ENCODE results near the gene ITGB1. TPM values are rescaled to one million over a fixed set of nuclear protein-coding genes. Genes with fewer than 3 reads are reported as not detected.

Gene ITGB1
- total and polyA plus RNA-seq, 2 of the 8 experiments (the other 6 are each of a cell fraction or from before 2014, with no cell fraction given): 82.7 to 321 TPM

DNA sequence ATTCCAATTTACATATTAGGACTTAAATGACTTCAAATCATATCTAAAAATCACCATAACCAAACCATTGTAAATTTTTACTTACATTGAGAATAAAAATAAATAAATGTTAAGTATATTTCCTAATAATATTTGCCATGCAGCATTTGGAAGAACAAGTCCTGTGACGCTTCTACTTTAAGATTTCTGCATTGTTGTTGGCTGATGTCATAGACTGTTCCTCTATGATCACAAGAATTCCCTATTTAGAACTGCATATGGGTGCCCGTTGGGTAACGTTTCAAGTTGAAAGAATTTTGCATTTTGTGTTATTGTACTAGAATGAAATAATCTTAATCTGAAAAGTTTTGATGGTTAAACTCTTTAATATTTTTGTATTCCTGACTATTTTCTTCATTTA, 5.1 kb upstream of the ITGB1 start:
- Histone ChIP-seq H3K9ac (replicated peaks in 1 of 4; ENCODE audit: extremely low read depth in 1 of 4, low read depth in 3 of 4, low read length in 3 of 4) (no peak overlapping the region), H4K91ac (replicated peaks; ENCODE audit: insufficient read length, low read length) (no peak overlapping the region), H2BK5ac (ENCODE audit: low read depth, low read length) (no peak overlapping the region), H3K27me3 (replicated peaks in 1 of 4; ENCODE audit: control insufficient read depth in 3 of 4, extremely low read depth in 1 of 4, insufficient read depth in 3 of 4, low read length in 3 of 4) (no peaks in the 10 kb centered on the region), H3K4me1 (replicated peaks in 1 of 4; ENCODE audit: control insufficient read depth in 3 of 4, insufficient read depth in 4 of 4, low read length in 3 of 4) (peaks cover 4 to 13% (median 8%) of the 10 kb centered on the region in 4 experiments; a peak in 5 of 7 replicates), H3K14ac (ENCODE audit: insufficient read length) (no peak overlapping the region), H3K56ac (replicated peaks; ENCODE audit: insufficient read length, low read depth, low read length) (no peak overlapping the region), H3K9me3 (ENCODE audit: insufficient read depth in 2 of 2, low read depth in 1 of 2, low read length in 1 of 2) (no peaks in the 10 kb centered on the region), H2BK20ac (ENCODE audit: low read length) (no peak overlapping the region), H3K23me2 (ENCODE audit: low read depth, low read length) (peaks cover 7% of the 10 kb centered on the region), H2AK5ac (ENCODE audit: low read depth, low read length) (no peak overlapping the region), H4K5ac (ENCODE audit: insufficient read length, low read depth, low read length) (no peak overlapping the region), H3K23ac (ENCODE audit: insufficient read length) (no peak overlapping the region), H3K79me1 (ENCODE audit: low read depth, low read length) (no peaks in the 10 kb centered on the region), H3K4me2 (ENCODE audit: insufficient read depth in 1 of 2, low read depth in 2 of 2, low read length in 2 of 2) (no peak overlapping the region; a peak in 1 of 4 replicates), H3K18ac (ENCODE audit: extremely low read depth, low read length) (no peak overlapping the region), H3K36me3 (ENCODE audit: control insufficient read depth in 2 of 4, insufficient read depth in 4 of 4, low read length in 3 of 4) (no peaks in the 10 kb centered on the region), H2BK15ac (ENCODE audit: low read length) (no peak overlapping the region), H2AFZ (ENCODE audit: low read length) (no peak overlapping the region), H4K20me1 (replicated peaks in 1 of 2; ENCODE audit: control insufficient read depth in 1 of 2, insufficient read depth in 2 of 2, low read length in 2 of 2) (no peaks in the 10 kb centered on the region), H3K79me2 (ENCODE audit: control insufficient read depth in 1 of 2, insufficient read depth in 2 of 2, low read length in 2 of 2) (peaks cover 3 to 16% of the 10 kb centered on the region in 2 experiments; a peak in 3 of 4 replicates), H2BK12ac (ENCODE audit: low read depth, low read length) (no peak overlapping the region), H3K27ac (ENCODE audit: low read depth, low read length) (no peak overlapping the region), H2BK120ac (replicated peaks; ENCODE audit: low read depth, low read length) (no peak overlapping the region), H3K4ac (replicated peaks; ENCODE audit: insufficient read length, low read depth, low read length) (no peak overlapping the region), H4K8ac (ENCODE audit: extremely low read depth, insufficient read depth, low read length) (no peak overlapping the region), H3K4me3 (ENCODE audit: extremely low read depth in 1 of 4, insufficient read depth in 2 of 4, low read depth in 3 of 4, low read length in 4 of 4) (no peak overlapping the region)
- FAIRE-seq (no peak), DNase-seq (ENCODE audit: low read depth in 1 of 2, low spot score in 2 of 2) (no peak)
- CTCF ChIA-PET (ENCODE audit: partially characterized antibody): no interaction called here
- TF ChIP-seq TEAD4 (IDR thresholded peaks at IDR 0.05; ENCODE audit: low read depth, low read length): no peak
- no peak for TF ChIP-seq TBP (IDR thresholded peaks at IDR 0.05; ENCODE audit: low read depth, low read length)
- TF ChIP-seq, protein P1, sequence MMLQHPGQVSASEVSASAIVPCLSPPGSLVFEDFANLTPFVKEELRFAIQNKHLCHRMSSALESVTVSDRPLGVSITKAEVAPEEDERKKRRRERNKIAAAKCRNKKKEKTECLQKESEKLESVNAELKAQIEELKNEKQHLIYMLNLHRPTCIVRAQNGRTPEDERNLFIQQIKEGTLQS (IDR thresholded peaks at IDR 0.05; ENCODE audit: insufficient read depth, low read depth, low read length): no peak
- no peak for TF ChIP-seq POLR2AphosphoS5 (IDR thresholded peaks at IDR 0.05; ENCODE audit: low read depth, low read length)
- no peak for TF ChIP-seq PHF8 (conservative IDR thresholded peaks at IDR 0.05; ENCODE audit: low read depth, low read length)
- TF ChIP-seq GABPA (IDR thresholded peaks at IDR 0.05; ENCODE audit: borderline replicate concordance, insufficient read depth, low read length): no peak
- no peak for TF ChIP-seq TAF7 (optimal IDR thresholded peaks at IDR 0.05; ENCODE audit: borderline replicate concordance, low read depth, low read length)
- TF ChIP-seq, protein P2, sequence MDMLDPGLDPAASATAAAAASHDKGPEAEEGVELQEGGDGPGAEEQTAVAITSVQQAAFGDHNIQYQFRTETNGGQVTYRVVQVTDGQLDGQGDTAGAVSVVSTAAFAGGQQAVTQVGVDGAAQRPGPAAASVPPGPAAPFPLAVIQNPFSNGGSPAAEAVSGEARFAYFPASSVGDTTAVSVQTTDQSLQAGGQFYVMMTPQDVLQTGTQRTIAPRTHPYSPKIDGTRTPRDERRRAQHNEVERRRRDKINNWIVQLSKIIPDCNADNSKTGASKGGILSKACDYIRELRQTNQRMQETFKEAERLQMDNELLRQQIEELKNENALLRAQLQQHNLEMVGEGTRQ (IDR thresholded peaks at IDR 0.05; ENCODE audit: low read length): no peak
- no peak for TF ChIP-seq CREB1 (IDR thresholded peaks at IDR 0.05)
- TF ChIP-seq BCL11A (IDR thresholded peaks at IDR 0.05; ENCODE audit: low read depth in 2 of 2, low read length in 2 of 2): no peak
- no peak for TF ChIP-seq EZH2 (IDR thresholded peaks at IDR 0.05; ENCODE audit: low read depth, low read length, severe bottlenecking)
- TF ChIP-seq SP4 (IDR thresholded peaks at IDR 0.05; ENCODE audit: low read length): no peak
- POLR2A ChIA-PET (ENCODE audit: partially characterized antibody): no interaction called here
- WGBS, 2 experiments (ENCODE audit: extremely low coverage in 1 of 2, insufficient coverage in 1 of 2, insufficient read length in 1 of 2, insufficient replicate concordance in 2 of 2, low coverage in 1 of 2, low lambda C conversion rate in 2 of 2, missing lambda C conversion rate in 1 of 2): 74% methylated on average over 3 of the region's 3 CpGs; no CpG with 5 or more reads in 1 of the 2 experiments

All from H1 (cell line).